Mesothelial cell of epicardium (in vitro differentiated cells): ENCODE data around the gene VAV3. TPM values are rescaled to one million over a fixed set of nuclear protein-coding genes. Genes with fewer than 3 reads are reported as not detected.

Source experiments
- DNase-seq, 2 experiments: peaks; one replicate each; pipeline ENCODE4 v3.0.0; 2021; ENCODE audit warnings: low spot score in 2 of 2; ENCODE audit not compliant: unreplicated experiment in 2 of 2
- H3K27ac Mint-ChIP-seq: 2 replicates; pipeline ENCODE4 v1.8.0; 2021; ENCODE audit warnings: mixed read lengths
- H3K27me3 Mint-ChIP-seq: 2 replicates; pipeline ENCODE4 v1.8.0; 2021; ENCODE audit warnings: low read depth, mixed read lengths
- H3K36me3 Mint-ChIP-seq: 2 replicates; pipeline ENCODE4 v1.8.0; 2021; ENCODE audit warnings: mixed read lengths
- H3K4me1 Mint-ChIP-seq: 2 replicates; pipeline ENCODE4 v1.8.0; 2021; ENCODE audit warnings: mixed read lengths
- H3K4me3 Mint-ChIP-seq: 2 replicates; pipeline ENCODE4 v1.8.0; 2021; ENCODE audit warnings: mild to moderate bottlenecking, moderate library complexity, mixed read lengths
- H3K9me3 Mint-ChIP-seq: 2 replicates; pipeline ENCODE4 v1.8.0; 2021; ENCODE audit warnings: mixed read lengths
- total RNA-seq: library from RNA; stranded (reverse); gene quantifications from 3 replicates; pipeline ENCODE4 v1.2.1, GENCODE V29; 2021
- TF ChIP-seq, protein P1 (sequence below): fragments of 200-600 bp; sonication (generic); IDR thresholded peaks from one replicate; pipeline ENCODE4 v1.5.0; 2021; ENCODE audit warnings: antibody characterized with exemption; ENCODE audit not compliant: unreplicated experiment

VAV3 gene
- total RNA-seq, 1 donor from 2014 or later = 3.2 TPM

DNA sequence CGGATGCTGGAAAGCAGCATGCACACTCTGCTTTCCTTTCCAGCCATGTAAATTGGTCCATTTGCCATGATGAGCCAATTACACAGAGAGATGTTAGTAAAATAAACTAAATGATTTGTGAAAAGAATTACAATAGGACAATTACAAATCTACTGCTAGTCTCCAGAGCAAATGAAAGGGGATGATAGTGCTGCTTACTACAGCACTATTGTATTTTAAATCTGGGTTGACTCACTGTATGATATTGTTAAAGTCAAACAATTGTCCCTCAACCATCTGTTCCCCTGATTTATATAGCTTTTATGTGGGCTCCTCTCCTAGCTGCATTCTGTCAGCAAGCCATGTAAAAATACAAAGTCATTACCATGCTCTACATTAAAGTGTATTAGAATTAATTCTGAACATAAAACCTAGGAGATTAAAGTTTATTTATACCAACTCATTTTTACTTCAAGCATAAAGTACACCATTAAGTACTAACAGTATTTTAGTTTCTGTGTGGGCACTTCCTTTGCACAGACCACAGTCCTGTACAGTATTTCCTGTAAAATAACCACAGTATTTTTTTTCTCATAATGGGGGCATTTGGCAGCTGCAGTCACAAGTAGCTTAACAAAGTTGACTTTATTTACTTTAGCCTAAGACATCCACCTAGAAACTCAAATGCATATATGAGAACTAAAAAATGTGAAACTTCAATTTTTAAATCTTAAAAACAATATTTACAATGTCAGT, 135.8 kb downstream of the VAV3 start:
- no peaks in the 10 kb centered on the region for H3K36me3 Mint-ChIP-seq

DNA sequence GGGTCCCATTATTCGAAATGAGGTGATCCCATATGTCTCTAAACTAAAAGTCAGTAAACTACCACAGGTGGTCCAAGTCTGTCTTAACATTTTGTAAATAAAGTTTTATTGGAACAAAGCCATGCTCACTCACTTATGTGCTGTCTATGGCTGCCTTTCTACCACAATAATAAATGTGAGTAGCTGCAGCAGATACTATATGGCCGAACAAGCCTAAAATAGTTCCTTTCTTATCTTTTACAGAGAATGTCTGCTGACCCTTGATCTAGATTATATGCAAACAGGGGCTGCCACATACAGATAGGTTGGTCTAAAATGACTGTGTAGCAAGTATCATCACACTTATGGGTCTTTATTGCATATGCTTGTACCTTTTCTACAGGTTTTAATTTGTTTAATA, 140.0 kb downstream of the VAV3 start:
- TF ChIP-seq, protein P1, sequence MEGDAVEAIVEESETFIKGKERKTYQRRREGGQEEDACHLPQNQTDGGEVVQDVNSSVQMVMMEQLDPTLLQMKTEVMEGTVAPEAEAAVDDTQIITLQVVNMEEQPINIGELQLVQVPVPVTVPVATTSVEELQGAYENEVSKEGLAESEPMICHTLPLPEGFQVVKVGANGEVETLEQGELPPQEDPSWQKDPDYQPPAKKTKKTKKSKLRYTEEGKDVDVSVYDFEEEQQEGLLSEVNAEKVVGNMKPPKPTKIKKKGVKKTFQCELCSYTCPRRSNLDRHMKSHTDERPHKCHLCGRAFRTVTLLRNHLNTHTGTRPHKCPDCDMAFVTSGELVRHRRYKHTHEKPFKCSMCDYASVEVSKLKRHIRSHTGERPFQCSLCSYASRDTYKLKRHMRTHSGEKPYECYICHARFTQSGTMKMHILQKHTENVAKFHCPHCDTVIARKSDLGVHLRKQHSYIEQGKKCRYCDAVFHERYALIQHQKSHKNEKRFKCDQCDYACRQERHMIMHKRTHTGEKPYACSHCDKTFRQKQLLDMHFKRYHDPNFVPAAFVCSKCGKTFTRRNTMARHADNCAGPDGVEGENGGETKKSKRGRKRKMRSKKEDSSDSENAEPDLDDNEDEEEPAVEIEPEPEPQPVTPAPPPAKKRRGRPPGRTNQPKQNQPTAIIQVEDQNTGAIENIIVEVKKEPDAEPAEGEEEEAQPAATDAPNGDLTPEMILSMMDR = no peak
- H3K27ac Mint-ChIP-seq = no peak overlapping the region
- H3K27me3 Mint-ChIP-seq = peaks cover 6% of the 10 kb centered on the region
- H3K36me3 Mint-ChIP-seq = no peaks in the 10 kb centered on the region
- H3K4me3 Mint-ChIP-seq = no peak overlapping the region
- DNase-seq = no peak
- no peaks in the 10 kb centered on the region for H3K4me1 Mint-ChIP-seq
- peaks cover 17% of the 10 kb centered on the region for H3K9me3 Mint-ChIP-seq

More for the DNA sequence above, 135.8 kb downstream of the VAV3 start:
- Mint-ChIP-seq H3K9me3 (peaks cover under 1% of the 10 kb centered on the region), H3K4me1 (peaks cover under 1% of the 10 kb centered on the region), H3K4me3 (no peak overlapping the region), H3K27me3 (no peaks in the 10 kb centered on the region), H3K27ac (no peak overlapping the region)
- no peak for DNase-seq
- TF ChIP-seq, protein P1 = no peak

DNA sequence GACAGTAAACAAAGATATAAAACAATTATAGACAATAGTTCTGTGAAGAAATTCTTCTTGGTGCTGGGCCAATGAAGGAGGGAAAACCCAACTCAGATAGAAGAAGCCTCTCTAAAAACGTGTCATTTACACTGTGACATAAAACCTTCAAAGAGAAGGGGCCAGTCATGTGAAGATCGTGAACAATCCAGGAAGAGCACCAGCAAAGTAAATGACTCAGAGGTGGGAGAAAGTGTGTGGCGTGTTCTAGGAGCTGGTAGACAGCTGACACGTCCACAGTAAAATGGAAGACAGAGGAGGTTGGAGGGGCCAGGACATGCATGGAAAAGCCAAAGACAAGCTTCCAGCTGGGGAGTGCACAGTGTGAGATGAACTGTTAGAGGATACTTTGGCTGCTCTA, 143.6 kb downstream of the VAV3 start:
- Mint-ChIP-seq H3K27ac (no peak overlapping the region), H3K4me3 (no peak overlapping the region), H3K36me3 (no peaks in the 10 kb centered on the region), H3K9me3 (peaks cover 17% of the 10 kb centered on the region), H3K27me3 (peaks cover 11% of the 10 kb centered on the region), H3K4me1 (no peaks in the 10 kb centered on the region)
- DNase-seq = no peak
- TF ChIP-seq, protein P1 = no peak

DNA sequence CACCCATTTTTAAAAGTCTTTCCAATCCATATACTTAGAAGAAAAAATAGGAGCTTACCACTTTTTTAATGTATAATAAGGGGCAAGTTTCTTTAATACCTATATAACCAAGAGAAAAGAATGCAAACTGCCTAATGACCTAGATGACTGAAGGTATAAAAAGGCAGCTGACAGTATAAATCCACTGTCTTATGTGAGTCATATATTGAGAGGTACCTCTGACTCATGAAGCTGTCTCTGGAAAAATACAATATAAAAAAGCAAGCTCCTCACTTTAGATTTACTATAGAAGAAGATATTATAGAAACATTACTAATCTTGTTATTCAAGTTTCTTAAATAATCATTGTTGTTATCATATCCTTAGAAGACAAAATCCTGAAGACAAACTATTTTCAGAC, 144.2 kb downstream of the VAV3 start:
- H3K27me3 Mint-ChIP-seq = peaks cover 11% of the 10 kb centered on the region
- peaks cover 17% of the 10 kb centered on the region for H3K9me3 Mint-ChIP-seq
- no peaks in the 10 kb centered on the region for H3K36me3 Mint-ChIP-seq
- no peak overlapping the region for H3K4me3 Mint-ChIP-seq
- no peak for DNase-seq
- no peaks in the 10 kb centered on the region for H3K4me1 Mint-ChIP-seq
- no peak overlapping the region for H3K27ac Mint-ChIP-seq
- TF ChIP-seq, protein P1 = no peak

DNA sequence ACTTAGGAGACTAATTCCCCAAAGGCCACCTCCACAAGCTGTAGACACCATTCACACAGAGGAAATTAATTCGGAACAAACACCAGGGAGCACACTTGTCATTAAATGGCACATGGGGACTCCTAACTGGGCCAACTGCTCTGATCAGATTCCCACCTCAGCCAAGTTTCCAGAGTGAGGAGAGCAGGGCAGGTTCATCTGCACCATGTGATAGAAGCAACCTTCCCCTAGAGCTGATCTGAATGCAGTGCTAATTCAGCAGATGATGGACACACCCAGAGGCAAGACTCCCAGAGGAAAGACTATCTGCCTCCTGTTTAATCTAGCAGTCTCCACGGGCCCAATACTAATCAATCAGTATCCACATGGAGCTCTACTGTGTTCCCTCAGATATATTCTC, 147.0 kb downstream of the VAV3 start:
- Mint-ChIP-seq H3K4me1 (no peaks in the 10 kb centered on the region), H3K9me3 (peaks cover 4% of the 10 kb centered on the region), H3K4me3 (no peak overlapping the region), H3K36me3 (no peaks in the 10 kb centered on the region), H3K27me3 (peaks cover 13% of the 10 kb centered on the region), H3K27ac (no peak overlapping the region)
- TF ChIP-seq, protein P1 = no peak
- DNase-seq = no peak
